Activated T-helper 1 cell treated with anti-CD3 and anti-CD28 coated beads, Interleukin-12 subunit alpha, Interleukin-12 subunit beta, Interleukin-2, Interleukin-4 antibody, amounts not matched to agents 30 ng/mL and 10 ng/mL and 1 ng/mL, durations not matched to agents 14 hours and 24 hours and 36 hours (primary cell): ENCODE measurements around the gene ARHGAP6. TPM values are rescaled to one million over a fixed set of nuclear protein-coding genes. Genes with fewer than 3 reads are reported as not detected.

Experiments used
- DNase-seq: peaks from one replicate; pipeline ENCODE4 v3.0.0; 2021; ENCODE audit warnings: low spot score
- H3K27ac Mint-ChIP-seq: one replicate; pipeline ENCODE4 v1.8.0; 2021; ENCODE audit warnings: mild to moderate bottlenecking, mixed read lengths
- H3K27me3 Mint-ChIP-seq: one replicate; pipeline ENCODE4 v1.8.0; 2022; ENCODE audit warnings: mild to moderate bottlenecking, moderate library complexity, mixed read lengths; ENCODE audit not compliant: insufficient read depth
- H3K36me3 Mint-ChIP-seq: one replicate; pipeline ENCODE4 v1.8.0; 2021; ENCODE audit warnings: low read depth, mixed read lengths
- H3K4me1 Mint-ChIP-seq: one replicate; pipeline ENCODE4 v1.8.0; 2021; ENCODE audit warnings: low read depth, mixed read lengths
- H3K4me3 Mint-ChIP-seq: one replicate; pipeline ENCODE4 v1.8.0; 2021; ENCODE audit warnings: mild to moderate bottlenecking, moderate library complexity, mixed read lengths
- H3K9me3 Mint-ChIP-seq: one replicate; pipeline ENCODE4 v1.8.0; 2021; ENCODE audit warnings: mixed read lengths
- intact Hi-C: fragments of 100-400 bp; cut with micrococcal nuclease; formaldehyde crosslinking; loops from one replicate; pipeline ENCODE4 v1.15.1; 2024
- total RNA-seq: library from RNA; stranded (reverse); gene quantifications from 2 replicates; pipeline ENCODE4 v1.2.3, GENCODE V29; 2022

Gene ARHGAP6
- total RNA-seq, 1 donor from 2014 or later: not detected

- no peaks in the 10 kb centered on the region for H3K36me3 Mint-ChIP-seq
- DNase-seq: no peak
- no peaks in the 10 kb centered on the region for H3K4me1 Mint-ChIP-seq
- intact Hi-C loops: no loop called here
- H3K9me3 Mint-ChIP-seq: no peaks in the 10 kb centered on the region
- H3K27me3 Mint-ChIP-seq: peaks cover 3% of the 10 kb centered on the region
- no peak overlapping the region for H3K4me3 Mint-ChIP-seq
- H3K27ac Mint-ChIP-seq: no peak overlapping the region
These were observed 191.1 kb downstream of the ARHGAP6 start for GRCh38 chrX:11474576-11474975.

- no peak for DNase-seq
- Mint-ChIP-seq H3K4me1 (no peaks in the 10 kb centered on the region), H3K27ac (no peak overlapping the region), H3K9me3 (no peaks in the 10 kb centered on the region), H3K4me3 (no peak overlapping the region), H3K36me3 (no peaks in the 10 kb centered on the region), H3K27me3 (peaks cover 3% of the 10 kb centered on the region)
- intact Hi-C loops: no loop called here
These were observed 191.7 kb downstream of the ARHGAP6 start for GRCh38 chrX:11474021-11474420.

DNA sequence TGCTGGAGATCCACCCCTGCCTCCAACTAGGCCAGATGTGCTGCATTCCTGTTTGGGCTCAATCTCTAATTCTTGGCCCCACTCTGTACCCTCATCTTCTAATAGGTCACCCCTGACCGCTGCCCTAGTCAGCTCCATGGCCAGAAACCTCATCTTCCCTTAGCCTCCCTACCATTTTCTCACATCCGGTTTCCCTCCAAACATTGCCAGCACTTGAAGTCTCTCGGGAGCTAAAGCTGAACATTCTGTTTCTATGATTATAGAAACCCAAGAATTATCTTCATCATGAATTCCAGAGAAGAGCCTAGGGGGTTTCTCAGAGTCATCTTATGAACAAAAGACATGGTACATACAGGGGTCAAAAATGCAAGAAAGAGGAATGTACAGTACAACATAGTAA lies 192.8 kb downstream of the ARHGAP6 start:
- H3K27me3 Mint-ChIP-seq: peaks cover 3% of the 10 kb centered on the region
- H3K27ac Mint-ChIP-seq: no peak overlapping the region
- DNase-seq: no peak
- no peaks in the 10 kb centered on the region for H3K4me1 Mint-ChIP-seq
- H3K9me3 Mint-ChIP-seq: no peaks in the 10 kb centered on the region
- intact Hi-C loops: no loop called here
- H3K4me3 Mint-ChIP-seq: no peak overlapping the region
- no peaks in the 10 kb centered on the region for H3K36me3 Mint-ChIP-seq

- Mint-ChIP-seq H3K36me3 (no peaks in the 10 kb centered on the region), H3K4me1 (no peaks in the 10 kb centered on the region), H3K9me3 (no peaks in the 10 kb centered on the region), H3K4me3 (no peak overlapping the region), H3K27ac (no peak overlapping the region), H3K27me3 (peaks cover 3% of the 10 kb centered on the region)
- intact Hi-C loops: no loop called here
- no peak for DNase-seq
These were observed 193.3 kb downstream of the ARHGAP6 start for GRCh38 chrX:11472381-11472780.

- Mint-ChIP-seq H3K36me3 (no peaks in the 10 kb centered on the region), H3K27me3 (peaks cover 3% of the 10 kb centered on the region), H3K4me3 (no peak overlapping the region), H3K27ac (no peak overlapping the region), H3K9me3 (no peaks in the 10 kb centered on the region), H3K4me1 (no peaks in the 10 kb centered on the region)
- no peak for DNase-seq
- intact Hi-C loops: no loop called here
These were observed 195.3 kb downstream of the ARHGAP6 start for GRCh38 chrX:11470250-11470974.

DNA sequence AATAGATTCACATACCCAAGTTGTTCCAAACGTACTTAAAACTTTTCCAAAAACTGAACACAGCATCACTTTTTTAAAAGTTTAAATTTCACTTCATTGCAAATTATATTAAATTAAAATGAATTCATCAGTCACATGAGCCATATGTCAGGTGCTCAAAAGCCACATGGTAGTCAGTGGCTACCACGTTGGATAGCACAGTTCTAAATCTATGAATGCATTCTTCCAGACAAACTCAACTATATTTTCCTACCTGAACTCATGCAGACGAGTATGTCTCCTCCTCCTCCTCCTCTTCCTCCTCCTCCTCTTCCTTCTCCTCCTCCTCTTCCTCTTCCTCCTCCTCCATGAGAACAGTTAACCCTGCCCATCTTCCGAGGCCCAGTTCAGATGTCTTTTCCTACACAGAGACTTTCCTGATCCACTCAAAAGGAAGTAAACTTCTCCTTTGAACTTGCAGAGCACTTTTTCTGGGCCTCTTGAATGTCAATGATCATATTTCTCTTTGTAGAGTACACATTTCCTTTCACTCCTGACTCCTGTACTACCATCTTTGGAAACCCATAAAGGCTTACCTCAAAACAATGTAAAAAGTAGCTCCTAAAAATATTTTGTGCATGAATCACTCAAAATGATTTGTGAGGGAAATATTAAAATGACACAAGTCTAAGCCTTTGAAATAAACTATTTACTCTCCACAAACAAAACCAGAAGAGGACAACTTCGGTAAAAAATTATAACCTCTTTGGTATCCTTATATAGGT lies 199.9 kb downstream of the ARHGAP6 start:
- Mint-ChIP-seq H3K9me3 (no peaks in the 10 kb centered on the region), H3K27ac (no peak overlapping the region), H3K36me3 (no peaks in the 10 kb centered on the region), H3K4me3 (no peak overlapping the region), H3K27me3 (peaks cover 2% of the 10 kb centered on the region), H3K4me1 (no peaks in the 10 kb centered on the region)
- no peak for DNase-seq
- intact Hi-C loops: no loop called here

- Mint-ChIP-seq H3K9me3 (no peaks in the 10 kb centered on the region), H3K36me3 (no peaks in the 10 kb centered on the region), H3K4me1 (no peaks in the 10 kb centered on the region), H3K27ac (no peak overlapping the region), H3K27me3 (peaks cover 2% of the 10 kb centered on the region), H3K4me3 (no peak overlapping the region)
- no peak for DNase-seq
- intact Hi-C loops: no loop called here
These were observed 200.8 kb downstream of the ARHGAP6 start for GRCh38 chrX:11464836-11465463.

DNA sequence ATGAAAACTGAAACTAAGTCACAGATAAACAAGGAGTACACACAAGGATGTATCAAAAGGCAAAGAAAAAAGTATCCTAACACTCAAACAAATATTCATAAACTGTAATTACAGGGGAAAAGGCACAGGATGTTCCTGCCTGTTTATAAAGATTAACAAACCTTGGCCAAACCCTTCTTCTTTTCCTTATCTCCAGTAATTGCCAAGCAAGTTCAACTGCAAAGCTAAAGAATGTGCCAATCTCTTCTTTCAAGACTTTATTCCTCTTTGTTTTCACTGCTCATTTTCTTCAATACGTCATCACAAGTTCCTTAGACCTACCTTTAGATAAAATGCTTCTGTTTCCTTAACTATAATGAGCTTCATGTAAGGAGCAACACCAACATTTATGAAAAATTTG lies 201.3 kb downstream of the ARHGAP6 start:
- no peak for DNase-seq
- Mint-ChIP-seq H3K36me3 (no peaks in the 10 kb centered on the region), H3K27ac (no peak overlapping the region), H3K4me3 (no peak overlapping the region), H3K27me3 (peaks cover 2% of the 10 kb centered on the region), H3K4me1 (no peaks in the 10 kb centered on the region), H3K9me3 (no peaks in the 10 kb centered on the region)
- intact Hi-C loops: no loop called here

GRCh38 chrX:11462648-11463047 lies 203.1 kb downstream of the ARHGAP6 start:
- H3K27me3 Mint-ChIP-seq: peaks cover 2% of the 10 kb centered on the region
- no peak overlapping the region for H3K27ac Mint-ChIP-seq
- H3K36me3 Mint-ChIP-seq: no peaks in the 10 kb centered on the region
- no peaks in the 10 kb centered on the region for H3K4me1 Mint-ChIP-seq
- DNase-seq: no peak
- H3K4me3 Mint-ChIP-seq: no peak overlapping the region
- no peaks in the 10 kb centered on the region for H3K9me3 Mint-ChIP-seq
- intact Hi-C loops: no loop called here

- Mint-ChIP-seq H3K4me1 (no peaks in the 10 kb centered on the region), H3K36me3 (no peaks in the 10 kb centered on the region), H3K4me3 (no peak overlapping the region), H3K27me3 (peaks cover 2% of the 10 kb centered on the region), H3K27ac (no peak overlapping the region), H3K9me3 (no peaks in the 10 kb centered on the region)
- intact Hi-C loops: no loop called here
- no peak for DNase-seq
These were observed 203.6 kb downstream of the ARHGAP6 start for GRCh38 chrX:11462136-11462535.

GRCh38 chrX:11461201-11462001 lies 204.3 kb downstream of the ARHGAP6 start:
- no peak for DNase-seq
- intact Hi-C loops: no loop called here
- Mint-ChIP-seq H3K27me3 (peaks cover 2% of the 10 kb centered on the region), H3K4me3 (no peak overlapping the region), H3K4me1 (no peaks in the 10 kb centered on the region), H3K27ac (no peak overlapping the region), H3K36me3 (no peaks in the 10 kb centered on the region), H3K9me3 (no peaks in the 10 kb centered on the region)

- H3K27ac Mint-ChIP-seq: no peak overlapping the region
- no peaks in the 10 kb centered on the region for H3K36me3 Mint-ChIP-seq
- H3K4me3 Mint-ChIP-seq: no peak overlapping the region
- peaks cover 2% of the 10 kb centered on the region for H3K27me3 Mint-ChIP-seq
- no peaks in the 10 kb centered on the region for H3K9me3 Mint-ChIP-seq
- DNase-seq: no peak
- intact Hi-C loops: no loop called here
- no peaks in the 10 kb centered on the region for H3K4me1 Mint-ChIP-seq
These were observed 205.4 kb downstream of the ARHGAP6 start for GRCh38 chrX:11460347-11460746.
